GM19395 (cell line): ENCODE results near the gene LHFPL6.
A peak's percentile ranks its signal among the peaks of the same experiment; 100 is the strongest.

Experiments
- ATAC-seq: cut with Tn5 transposase; IDR thresholded peaks from one replicate; pipeline ENCODE4 v1.9.1; 2021; ENCODE audit warnings: mild to moderate bottlenecking, moderate library complexity; ENCODE audit not compliant: unreplicated experiment

LHFPL6 gene

GRCh38 chr13:39397226-39397895, 205.6 kb downstream of the LHFPL6 start:
- no peak for ATAC-seq

GRCh38 chr13:39394796-39395678, 208.0 kb downstream of the LHFPL6 start:
- ATAC-seq, result no peak

- ATAC-seq, result no peak
These were observed 211.2 kb downstream of the LHFPL6 start for GRCh38 chr13:39391761-39392160.

GRCh38 chr13:39389013-39389412, 214.0 kb downstream of the LHFPL6 start:
- no peak for ATAC-seq

- ATAC-seq, result no peak
These were observed 217.3 kb downstream of the LHFPL6 start for GRCh38 chr13:39385621-39386231.

GRCh38 chr13:39385154-39385553, 217.8 kb downstream of the LHFPL6 start:
- no peak for ATAC-seq

GRCh38 chr13:39381456-39381855, 221.5 kb downstream of the LHFPL6 start:
- no peak for ATAC-seq

- no peak for ATAC-seq
These were observed 223.0 kb downstream of the LHFPL6 start for GRCh38 chr13:39379667-39380655.

GRCh38 chr13:39379118-39379517, 223.9 kb downstream of the LHFPL6 start:
- ATAC-seq, result peak; percentile 91

- ATAC-seq, result no peak
These were observed 224.7 kb downstream of the LHFPL6 start for GRCh38 chr13:39378306-39378705.

GRCh38 chr13:39377699-39378098, 225.3 kb downstream of the LHFPL6 start:
- no peak for ATAC-seq

- no peak for ATAC-seq
These were observed 226.9 kb downstream of the LHFPL6 start for GRCh38 chr13:39376076-39376475.

- no peak for ATAC-seq
These were observed 227.4 kb downstream of the LHFPL6 start for GRCh38 chr13:39375601-39376000.

- ATAC-seq, result no peak
These were observed 228.2 kb downstream of the LHFPL6 start for GRCh38 chr13:39374741-39375189.

- ATAC-seq, result no peak
These were observed 229.8 kb downstream of the LHFPL6 start for GRCh38 chr13:39373145-39373544.

- ATAC-seq, result no peak
These were observed 231.3 kb downstream of the LHFPL6 start for GRCh38 chr13:39371706-39372105.

- no peak for ATAC-seq
These were observed 232.4 kb downstream of the LHFPL6 start for GRCh38 chr13:39370554-39370953.

GRCh38 chr13:39370048-39370447, 232.9 kb downstream of the LHFPL6 start:
- ATAC-seq, result no peak

GRCh38 chr13:39369161-39369890, 233.7 kb downstream of the LHFPL6 start:
- no peak for ATAC-seq

GRCh38 chr13:39365879-39366278, 237.1 kb downstream of the LHFPL6 start:
- no peak for ATAC-seq
